Duodenal mucosa (tissue), 2 donors: ENCODE results near the gene RPL13.

ENCODE experiments used
- H3K27ac ChIP-seq: one replicate; pipeline ENCODE4 v1.7.0; 2013; ENCODE audit warnings: low read depth, low read length
- H3K27me3 ChIP-seq, 2 donors: one replicate each; pipeline ENCODE4 v1.7.0; 2013; ENCODE audit warnings: low read length in 2 of 2, control low read depth in 1 of 2; ENCODE audit not compliant: insufficient read depth in 2 of 2, control insufficient read depth in 1 of 2
- H3K36me3 ChIP-seq, 2 donors: one replicate each; pipeline ENCODE4 v1.7.0; 2013; ENCODE audit warnings: low read length in 2 of 2, control low read depth in 1 of 2; ENCODE audit not compliant: insufficient read depth in 2 of 2, control insufficient read depth in 1 of 2
- H3K4me1 ChIP-seq, 2 donors: one replicate each; pipeline ENCODE4 v1.7.0; 2013; ENCODE audit warnings: low read length in 2 of 2, control low read depth in 1 of 2; ENCODE audit not compliant: insufficient read depth in 2 of 2, control insufficient read depth in 1 of 2
- H3K4me3 ChIP-seq, 2 donors: one replicate each; pipeline ENCODE4 v1.7.0; 2013; ENCODE audit warnings: low read length in 2 of 2, low read depth in 1 of 2
- H3K9ac ChIP-seq, 2 donors: one replicate each; pipeline ENCODE4 v1.7.0; 2013; ENCODE audit warnings: low read length in 2 of 2, low read depth in 1 of 2
- H3K9me3 ChIP-seq, 2 donors: one replicate each; pipeline ENCODE4 v1.7.0; 2013; ENCODE audit warnings: low read length in 2 of 2, control low read depth in 1 of 2; ENCODE audit not compliant: control insufficient read depth in 1 of 2

The RPL13 gene

DNA sequence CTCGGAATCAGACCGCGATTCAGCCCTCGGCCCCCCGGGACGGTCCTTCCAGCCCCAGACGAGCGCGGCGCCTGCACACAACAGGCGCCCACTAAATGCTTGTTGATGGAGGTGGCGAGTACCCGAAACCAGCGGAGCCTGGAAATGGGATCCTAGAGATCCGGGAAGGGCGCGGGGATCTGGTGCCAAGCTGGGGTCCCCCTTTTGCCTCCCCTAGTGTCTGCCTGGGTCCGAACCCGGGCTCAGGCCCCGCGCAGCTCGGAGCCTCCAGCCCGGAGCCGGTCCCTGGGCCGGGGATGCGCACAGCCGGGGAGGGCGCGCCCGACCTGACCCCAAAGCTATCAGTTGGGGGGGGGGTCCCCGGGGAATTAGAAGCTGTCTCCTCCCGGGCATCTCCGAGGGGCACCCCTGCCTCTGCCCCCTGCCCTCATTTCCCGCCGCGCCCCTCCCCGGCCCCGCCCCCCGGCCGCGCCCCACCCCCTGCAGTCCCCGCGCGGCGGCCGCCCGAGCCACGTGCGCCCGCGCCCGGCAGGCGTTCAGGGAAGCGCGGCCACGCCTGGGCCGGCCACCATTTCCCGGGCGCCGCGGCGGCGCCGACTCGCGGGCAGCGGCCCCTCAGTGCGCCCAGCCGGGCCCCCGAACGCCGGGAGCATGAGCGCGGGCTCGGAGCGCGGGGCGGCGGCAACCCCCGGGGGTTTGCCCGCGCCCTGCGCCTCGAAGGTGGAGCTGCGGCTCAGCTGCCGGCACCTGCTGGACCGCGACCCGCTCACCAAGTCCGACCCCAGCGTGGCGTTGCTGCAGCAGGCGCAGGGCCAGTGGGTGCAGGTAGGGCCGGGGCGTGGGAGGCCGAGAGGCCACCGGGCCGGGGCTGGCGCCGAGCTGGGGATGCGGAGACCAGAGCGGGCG, 15.0 kb downstream of the RPL13 start, which contains the start of gene CPNE7:
Gene CPNE7, plus strand, starts transcription at position 512 of the 906 bp plus-strand sequence. Its CDS starts 140 bp downstream, at position 652.
- no peaks in the 10 kb centered on the region for H3K36me3 ChIP-seq
- H3K27me3 ChIP-seq: peaks cover 9 to 11% of the 10 kb centered on the region in 2 donors
- no peak within 1 kb of the TSS for H3K9ac ChIP-seq
- H3K9me3 ChIP-seq: no peaks in the 10 kb centered on the region
- H3K4me3 ChIP-seq: peak within 1 kb of the TSS; percentile 15 to 32
- H3K27ac ChIP-seq: no peak within 1 kb of the TSS
- peaks cover 11 to 24% of the 10 kb centered on the region in 2 donors for H3K4me1 ChIP-seq

DNA sequence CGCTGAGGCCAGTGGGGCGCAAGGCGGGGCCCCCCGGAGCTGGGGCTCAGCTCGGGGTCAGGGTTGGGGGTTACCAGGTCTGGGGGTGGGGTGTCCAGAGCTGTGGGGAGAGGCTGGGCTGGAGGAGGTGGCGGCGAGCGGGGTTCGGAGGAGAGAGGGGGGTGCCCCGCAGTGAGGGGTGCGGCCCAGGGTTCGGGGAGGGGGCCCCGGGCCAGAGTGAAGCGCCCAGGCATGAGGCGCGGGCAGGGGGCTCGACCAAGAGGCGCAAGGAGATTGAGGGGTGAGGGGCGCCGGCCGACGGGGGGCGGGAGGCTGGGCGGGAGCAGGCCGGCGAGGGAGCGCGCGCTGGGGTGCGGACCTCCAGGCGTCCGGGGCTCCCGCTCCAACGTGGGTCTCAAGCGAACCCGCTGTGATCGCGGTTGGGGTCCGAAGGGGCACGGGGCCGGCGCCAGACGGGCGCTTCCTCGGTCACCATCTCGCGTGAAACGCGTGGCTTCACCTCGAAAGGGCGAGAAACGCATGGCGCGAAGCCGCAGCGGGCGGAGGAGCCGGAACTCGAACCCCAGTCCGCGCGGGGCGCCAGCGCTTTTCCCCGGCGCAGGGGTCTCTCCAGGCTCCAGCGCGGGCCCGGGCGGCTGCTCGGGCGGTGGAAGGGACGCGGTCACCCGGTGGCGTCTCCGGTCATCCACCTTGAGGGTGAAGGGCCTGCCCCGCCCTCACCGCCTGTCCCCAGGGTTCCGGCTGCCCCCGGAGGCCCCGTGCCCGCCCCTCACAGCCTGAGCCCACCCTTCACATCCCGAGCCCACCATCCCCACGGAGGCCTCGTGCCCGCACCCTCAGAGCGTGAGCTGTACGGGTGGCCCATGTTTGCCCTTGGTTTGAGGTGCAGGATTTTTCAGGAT, 15.9 kb downstream of the RPL13 start:
- H3K4me1 ChIP-seq: peaks cover 11 to 24% of the 10 kb centered on the region in 2 donors
- no peak overlapping the region for H3K27ac ChIP-seq
- H3K9ac ChIP-seq: no peak overlapping the region
- peaks cover 9% of the 10 kb centered on the region in 2 donors for H3K27me3 ChIP-seq
- no peaks in the 10 kb centered on the region for H3K36me3 ChIP-seq
- no peaks in the 10 kb centered on the region for H3K9me3 ChIP-seq
- no peak overlapping the region for H3K4me3 ChIP-seq

- Histone ChIP-seq H3K27me3 (peaks cover 3 to 9% of the 10 kb centered on the region in 2 donors), H3K27ac (no peak overlapping the region), H3K4me3 (no peak overlapping the region), H3K9me3 (no peaks in the 10 kb centered on the region), H3K4me1 (peaks cover 11 to 22% of the 10 kb centered on the region in 2 donors), H3K9ac (no peak overlapping the region), H3K36me3 (no peaks in the 10 kb centered on the region)
Measured at GRCh38 chr16:89577055-89577759, 16.7 kb downstream of the RPL13 start.

GRCh38 chr16:89579351-89579750, 18.9 kb downstream of the RPL13 start:
- no peaks in the 10 kb centered on the region for H3K36me3 ChIP-seq
- H3K4me1 ChIP-seq: peaks cover 11 to 23% of the 10 kb centered on the region in 2 donors
- no peak overlapping the region for H3K9ac ChIP-seq
- no peaks in the 10 kb centered on the region for H3K9me3 ChIP-seq
- no peak overlapping the region for H3K27ac ChIP-seq
- H3K4me3 ChIP-seq: no peak overlapping the region
- peaks cover 1% of the 10 kb centered on the region in 2 donors for H3K27me3 ChIP-seq

- Histone ChIP-seq H3K27ac (no peak overlapping the region), H3K4me3 (no peak overlapping the region), H3K4me1 (peaks cover 11 to 14% of the 10 kb centered on the region in 2 donors), H3K36me3 (no peaks in the 10 kb centered on the region), H3K9ac (no peak overlapping the region), H3K27me3 (no peaks in the 10 kb centered on the region), H3K9me3 (no peaks in the 10 kb centered on the region)
Measured at GRCh38 chr16:89581045-89581695, 20.7 kb downstream of the RPL13 start.

DNA sequence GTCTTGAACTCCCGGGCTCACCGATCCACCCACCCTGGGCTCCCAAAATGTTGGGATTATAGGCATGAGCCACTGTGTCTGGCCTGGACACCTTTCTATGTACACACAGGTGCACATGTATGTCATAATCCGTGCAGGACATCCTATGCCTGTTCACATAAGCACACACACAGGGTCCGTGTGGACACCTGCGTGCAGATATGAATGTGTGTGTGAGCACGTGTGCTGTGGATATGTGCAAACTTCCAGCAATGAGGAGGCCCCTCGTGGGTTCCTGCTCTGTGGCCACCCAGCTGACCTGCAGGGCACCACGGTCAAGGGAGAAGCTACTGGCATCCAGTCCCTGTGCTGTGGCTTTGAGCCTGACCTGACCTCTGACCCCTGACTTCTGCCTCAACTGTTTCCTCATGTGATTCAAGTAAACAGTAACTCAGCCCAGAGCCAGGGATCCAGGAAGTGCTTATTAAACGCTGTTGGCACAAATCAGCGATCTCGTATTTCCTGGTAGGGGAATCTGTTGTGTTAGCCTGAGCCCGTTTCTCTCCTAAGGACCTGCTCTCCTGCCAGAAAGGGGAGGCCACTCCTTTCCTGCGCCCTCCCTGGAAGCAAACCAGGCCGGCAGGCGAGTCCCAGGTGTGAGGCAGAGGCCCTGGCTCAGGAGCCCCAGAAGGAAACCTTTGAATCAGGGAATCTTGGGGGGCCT, 21.5 kb downstream of the RPL13 start:
- no peaks in the 10 kb centered on the region for H3K36me3 ChIP-seq
- peak overlapping the region; percentile 36 to 43 for H3K9ac ChIP-seq
- H3K4me3 ChIP-seq: no peak overlapping the region
- no peaks in the 10 kb centered on the region for H3K27me3 ChIP-seq
- H3K27ac ChIP-seq: peak overlapping the region; percentile 47
- no peaks in the 10 kb centered on the region for H3K9me3 ChIP-seq
- peaks cover 11 to 14% of the 10 kb centered on the region in 2 donors for H3K4me1 ChIP-seq

- H3K4me3 ChIP-seq: no peak overlapping the region
- H3K27ac ChIP-seq: peak overlapping the region; percentile 47
- H3K9ac ChIP-seq: peak overlapping the region; percentile 36 to 43
- no peaks in the 10 kb centered on the region for H3K27me3 ChIP-seq
- no peaks in the 10 kb centered on the region for H3K36me3 ChIP-seq
- no peaks in the 10 kb centered on the region for H3K9me3 ChIP-seq
- peaks cover 11 to 14% of the 10 kb centered on the region in 2 donors for H3K4me1 ChIP-seq
Measured at GRCh38 chr16:89582614-89583196, 22.2 kb downstream of the RPL13 start.

DNA sequence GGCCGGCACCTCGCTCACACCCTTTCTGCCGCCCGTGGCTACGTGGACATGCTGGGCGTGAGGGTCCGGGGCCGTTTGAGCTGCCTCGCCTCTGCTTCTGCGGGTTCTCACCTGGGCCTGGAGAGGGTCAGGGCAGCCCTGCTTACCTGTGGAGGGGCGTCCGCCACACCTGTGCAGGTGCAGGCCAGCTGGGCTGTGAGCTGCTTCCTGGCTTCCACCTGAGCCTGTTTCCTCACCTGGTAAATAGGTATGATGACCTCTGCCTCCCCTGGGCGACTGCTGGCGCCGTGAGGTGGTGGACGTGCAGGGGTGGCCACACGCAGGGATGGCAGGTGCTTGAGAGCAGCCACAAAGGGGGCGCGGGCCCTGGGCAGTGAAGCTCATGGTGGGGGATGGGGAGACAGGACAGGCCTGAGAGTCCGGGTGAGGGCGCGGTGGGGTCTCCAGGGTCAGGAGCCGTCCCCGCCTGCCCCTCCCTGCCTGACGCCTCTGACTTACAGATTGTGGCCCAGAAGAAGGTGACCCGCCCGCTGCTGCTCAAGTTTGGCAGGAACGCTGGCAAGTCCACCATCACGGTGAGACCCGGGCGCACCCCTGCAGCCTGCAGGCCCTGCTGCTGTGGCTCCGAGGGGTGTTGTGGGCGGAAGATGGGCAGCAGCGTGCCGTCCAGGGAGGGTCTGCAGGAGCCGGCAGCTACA, 22.9 kb downstream of the RPL13 start:
- Histone ChIP-seq H3K9me3 (no peaks in the 10 kb centered on the region), H3K9ac (no peak overlapping the region), H3K4me3 (no peak overlapping the region), H3K4me1 (peaks cover 11 to 14% of the 10 kb centered on the region in 2 donors), H3K27ac (no peak overlapping the region), H3K27me3 (no peaks in the 10 kb centered on the region), H3K36me3 (no peaks in the 10 kb centered on the region)
